SK-N-SH (cell line): ENCODE data around the gene RAC2.

Source experiments
- CHD2 ChIP-seq: fragments of 150-350 bp; IDR thresholded peaks from 2 replicates; pipeline ENCODE4 v1.6.1; 2018; ENCODE audit warnings: low read length; ENCODE audit not compliant: partially characterized antibody
- EP300 ChIP-seq, 2 experiments: IDR thresholded peaks; 2 replicates each; pipeline versions ENCODE4 v1.4.0 to v1.6.1; 2012; ENCODE audit warnings: borderline replicate concordance in 1 of 2, low read depth in 1 of 2, low read length in 1 of 2
- FOXM1 ChIP-seq: IDR thresholded peaks from 2 replicates; pipeline ENCODE4 v1.4.0; 2012; ENCODE audit warnings: low read depth, mild to moderate bottlenecking
- POLR2AphosphoS5 ChIP-seq: IDR thresholded peaks from 2 replicates; pipeline ENCODE4 v1.6.1; 2012; ENCODE audit warnings: low read depth, low read length
- RFX5 ChIP-seq: IDR thresholded peaks from 2 replicates; pipeline ENCODE4 v1.6.1; 2012; ENCODE audit warnings: mild to moderate bottlenecking, improper control_type of control experiment, low read length
- SMC3 ChIP-seq: IDR thresholded peaks from 2 replicates; pipeline ENCODE4 v1.6.1; 2012; ENCODE audit warnings: low read depth, low read length, improper control_type of control experiment
- TF ChIP-seq, protein P1 (sequence below): fragments of 200-600 bp; sonication (generic); IDR thresholded peaks from 2 replicates; pipeline ENCODE4 v1.6.1; 2017; ENCODE audit warnings: antibody characterized with exemption, mild to moderate bottlenecking, moderate library complexity

DNA sequence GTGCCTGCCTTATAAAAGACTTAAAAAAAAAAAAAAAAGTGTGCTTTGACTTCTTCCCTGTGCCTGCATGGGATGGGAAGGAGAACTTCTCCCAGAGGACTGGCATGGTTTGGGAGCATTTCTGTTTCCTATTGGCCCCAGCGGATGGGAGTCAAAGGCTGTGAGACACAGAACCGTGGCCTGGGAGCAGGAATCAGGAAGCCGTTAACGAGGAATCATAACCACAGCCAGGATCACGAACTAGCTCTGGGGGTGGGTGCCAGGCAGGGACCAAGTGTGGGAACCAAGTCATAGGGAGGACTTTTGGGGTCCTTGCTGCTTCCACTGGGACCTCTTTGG, 56.5 kb downstream of the RAC2 start:
- TF ChIP-seq POLR2AphosphoS5 (no peak), SMC3 (no peak), EP300 (IDR thresholded peaks at IDR 0.05; ENCODE audit: borderline replicate concordance in 1 of 2, low read depth in 1 of 2, low read length in 1 of 2) (no peak), CHD2 (no peak), RFX5 (no peak), FOXM1 (no peak)
- TF ChIP-seq, protein P1, sequence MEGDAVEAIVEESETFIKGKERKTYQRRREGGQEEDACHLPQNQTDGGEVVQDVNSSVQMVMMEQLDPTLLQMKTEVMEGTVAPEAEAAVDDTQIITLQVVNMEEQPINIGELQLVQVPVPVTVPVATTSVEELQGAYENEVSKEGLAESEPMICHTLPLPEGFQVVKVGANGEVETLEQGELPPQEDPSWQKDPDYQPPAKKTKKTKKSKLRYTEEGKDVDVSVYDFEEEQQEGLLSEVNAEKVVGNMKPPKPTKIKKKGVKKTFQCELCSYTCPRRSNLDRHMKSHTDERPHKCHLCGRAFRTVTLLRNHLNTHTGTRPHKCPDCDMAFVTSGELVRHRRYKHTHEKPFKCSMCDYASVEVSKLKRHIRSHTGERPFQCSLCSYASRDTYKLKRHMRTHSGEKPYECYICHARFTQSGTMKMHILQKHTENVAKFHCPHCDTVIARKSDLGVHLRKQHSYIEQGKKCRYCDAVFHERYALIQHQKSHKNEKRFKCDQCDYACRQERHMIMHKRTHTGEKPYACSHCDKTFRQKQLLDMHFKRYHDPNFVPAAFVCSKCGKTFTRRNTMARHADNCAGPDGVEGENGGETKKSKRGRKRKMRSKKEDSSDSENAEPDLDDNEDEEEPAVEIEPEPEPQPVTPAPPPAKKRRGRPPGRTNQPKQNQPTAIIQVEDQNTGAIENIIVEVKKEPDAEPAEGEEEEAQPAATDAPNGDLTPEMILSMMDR = no peak
